AG04449 (cell line): ENCODE results near the gene CACNB2.

Experiments used
- CTCF ChIA-PET: fragments of 350-600 bp; formaldehyde crosslinking; extraction: SDS; loops from one replicate; lab custom pipeline; 2021; ENCODE audit warnings: antibody characterized with exemption; lab: Yijun Ruan, JAX
- POLR2A ChIA-PET: fragments of 400-600, 350-600 bp; formaldehyde crosslinking; extraction: SDS; loops from one replicate; lab custom pipeline; 2020; ENCODE audit warnings: antibody characterized with exemption, inconsistent platforms; lab: Yijun Ruan, JAX
- DNase-seq: peaks from one replicate; pipeline ENCODE4 v3.0.0-alpha.2; 2010; ENCODE audit warnings: low read depth, low spot score
- H3K4me3 ChIP-seq: 2 replicates; pipeline ENCODE4 v1.5.1; 2011; ENCODE audit warnings: low read depth, mild to moderate bottlenecking, control low read depth, low read length
- TF ChIP-seq, protein P1 (sequence below): IDR thresholded peaks from one replicate; pipeline ENCODE4 v1.5.1; 2011; ENCODE audit warnings: mild to moderate bottlenecking, moderate library complexity, low read length, control low read depth, inconsistent platforms; ENCODE audit not compliant: insufficient read depth; ENCODE audit errors: missing control alignments

CACNB2 gene

DNA sequence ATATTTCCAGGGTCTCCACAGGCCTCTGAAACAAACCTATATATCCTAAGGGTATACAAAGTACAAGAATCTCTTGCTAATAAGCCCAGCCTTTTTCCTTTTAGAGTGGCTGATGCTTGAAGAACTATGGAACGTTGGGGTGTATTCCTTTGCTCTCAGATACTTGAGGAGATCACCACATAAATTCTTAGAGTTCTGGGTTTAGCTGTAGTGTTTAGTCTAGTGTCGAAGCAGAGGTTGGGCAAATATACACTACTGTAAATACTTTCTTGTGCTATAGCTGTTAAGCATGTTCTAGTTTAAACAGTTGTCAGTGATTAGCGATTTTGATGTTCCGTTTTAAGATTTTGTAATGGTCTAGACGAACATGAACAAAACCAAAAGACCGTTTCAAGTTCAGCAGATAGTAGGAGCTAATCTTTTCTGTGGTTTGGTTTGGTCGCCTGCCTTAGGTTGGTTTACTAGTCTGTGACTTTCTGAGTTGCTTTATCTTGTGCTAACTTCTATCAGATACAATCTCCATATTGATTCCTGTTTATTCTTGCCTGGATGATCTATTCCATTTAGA lies 281.6 kb downstream of the CACNB2 start:
- ChIA-PET POLR2A (no interaction called here), CTCF (no interaction called here)
- TF ChIP-seq, protein P1, sequence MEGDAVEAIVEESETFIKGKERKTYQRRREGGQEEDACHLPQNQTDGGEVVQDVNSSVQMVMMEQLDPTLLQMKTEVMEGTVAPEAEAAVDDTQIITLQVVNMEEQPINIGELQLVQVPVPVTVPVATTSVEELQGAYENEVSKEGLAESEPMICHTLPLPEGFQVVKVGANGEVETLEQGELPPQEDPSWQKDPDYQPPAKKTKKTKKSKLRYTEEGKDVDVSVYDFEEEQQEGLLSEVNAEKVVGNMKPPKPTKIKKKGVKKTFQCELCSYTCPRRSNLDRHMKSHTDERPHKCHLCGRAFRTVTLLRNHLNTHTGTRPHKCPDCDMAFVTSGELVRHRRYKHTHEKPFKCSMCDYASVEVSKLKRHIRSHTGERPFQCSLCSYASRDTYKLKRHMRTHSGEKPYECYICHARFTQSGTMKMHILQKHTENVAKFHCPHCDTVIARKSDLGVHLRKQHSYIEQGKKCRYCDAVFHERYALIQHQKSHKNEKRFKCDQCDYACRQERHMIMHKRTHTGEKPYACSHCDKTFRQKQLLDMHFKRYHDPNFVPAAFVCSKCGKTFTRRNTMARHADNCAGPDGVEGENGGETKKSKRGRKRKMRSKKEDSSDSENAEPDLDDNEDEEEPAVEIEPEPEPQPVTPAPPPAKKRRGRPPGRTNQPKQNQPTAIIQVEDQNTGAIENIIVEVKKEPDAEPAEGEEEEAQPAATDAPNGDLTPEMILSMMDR = no peak
- no peak overlapping the region for H3K4me3 ChIP-seq
- DNase-seq = no peak

DNA sequence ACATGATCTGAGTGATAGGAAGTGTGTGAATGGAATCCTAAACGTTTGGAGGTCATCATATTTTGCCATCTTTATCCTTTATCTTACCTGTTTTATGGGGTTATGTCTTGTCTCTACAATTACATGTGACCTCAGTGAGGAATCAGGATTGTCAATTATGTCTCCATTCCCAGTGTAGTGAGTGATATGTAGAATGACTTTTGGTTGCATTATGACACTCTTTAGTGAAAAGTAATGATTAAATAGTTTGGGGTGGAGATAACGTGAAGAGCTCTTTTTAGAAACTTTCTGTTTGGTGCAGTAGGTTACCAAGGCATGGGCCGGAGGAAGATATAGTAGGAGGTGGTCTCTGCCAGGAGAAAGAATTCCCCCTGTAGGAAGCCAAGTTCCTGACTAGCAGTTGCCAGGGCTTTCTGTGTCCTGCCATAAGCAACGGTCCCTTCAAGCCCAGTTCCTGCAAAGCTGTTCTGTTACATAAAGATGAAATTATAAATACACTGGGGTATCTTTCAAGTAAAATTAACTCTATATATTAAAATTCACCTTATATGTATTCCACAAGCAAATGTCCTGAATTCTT lies 282.9 kb downstream of the CACNB2 start:
- ChIA-PET CTCF (no interaction called here), POLR2A (no interaction called here)
- no peak for DNase-seq
- H3K4me3 ChIP-seq = no peak overlapping the region
- TF ChIP-seq, protein P1 = no peak

DNA sequence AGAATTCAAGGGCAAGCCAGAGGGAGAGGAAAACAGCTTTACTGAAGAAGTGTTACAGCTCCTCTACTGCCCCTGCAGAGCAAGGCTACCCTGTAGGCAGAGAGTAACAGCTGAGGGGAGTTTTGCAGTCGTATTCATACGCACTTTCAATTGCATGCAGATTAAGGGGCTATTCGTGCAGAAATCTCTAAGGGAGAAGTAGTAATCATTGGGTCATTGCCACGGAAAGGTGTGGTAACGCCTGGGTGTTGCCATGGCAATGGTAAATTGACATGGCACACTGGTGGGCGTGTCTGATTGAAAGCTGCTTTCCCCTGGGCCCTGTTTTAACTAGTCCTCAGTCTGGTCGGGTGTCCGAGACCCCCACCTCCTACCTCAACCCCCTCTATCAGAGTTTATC lies 284.0 kb downstream of the CACNB2 start:
- H3K4me3 ChIP-seq = no peak overlapping the region
- POLR2A ChIA-PET = no interaction called here
- CTCF ChIA-PET = no interaction called here
- DNase-seq = no peak
- TF ChIP-seq, protein P1 = no peak

DNA sequence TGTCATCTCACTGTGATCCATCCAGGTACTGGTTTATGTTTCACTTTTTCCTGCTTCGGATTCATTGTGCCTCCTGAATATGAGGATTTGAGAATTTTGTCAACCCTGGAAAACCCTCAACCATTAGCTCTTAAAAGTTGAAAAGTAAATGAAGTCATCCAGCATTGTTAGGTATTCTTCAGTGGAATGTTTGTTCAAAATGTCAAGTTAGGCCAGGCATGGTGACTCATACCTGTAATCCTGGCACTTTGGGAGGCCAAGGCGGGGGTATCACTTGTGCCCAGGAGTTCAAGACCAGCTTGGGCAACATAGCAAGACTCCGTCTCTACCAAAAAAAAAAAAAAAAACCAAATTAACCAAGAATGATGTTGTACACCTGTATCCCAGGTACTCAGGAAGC lies 289.1 kb downstream of the CACNB2 start:
- H3K4me3 ChIP-seq = no peak overlapping the region
- TF ChIP-seq, protein P1 = no peak
- POLR2A ChIA-PET = no interaction called here
- no peak for DNase-seq
- CTCF ChIA-PET = no interaction called here

DNA sequence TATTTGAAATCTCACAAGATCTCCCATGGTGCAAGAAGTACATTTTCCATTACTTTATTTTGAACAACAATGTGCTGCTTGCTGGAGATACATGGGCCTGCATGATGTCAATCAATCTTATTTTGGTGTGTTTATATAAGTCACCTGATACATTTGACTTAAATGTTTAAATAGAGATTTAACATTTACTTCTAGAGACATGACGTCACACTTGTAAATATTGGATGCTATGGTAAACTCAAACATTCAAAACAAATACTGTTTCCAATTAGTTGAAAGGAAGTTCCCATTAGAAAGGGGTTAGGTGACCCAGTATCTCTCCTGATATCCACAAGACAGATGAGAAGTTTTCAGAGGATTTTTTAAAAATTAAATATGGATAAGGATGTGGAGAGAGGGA lies 296.7 kb downstream of the CACNB2 start:
- TF ChIP-seq, protein P1 = no peak
- CTCF ChIA-PET = no interaction called here
- H3K4me3 ChIP-seq = no peak overlapping the region
- no peak for DNase-seq
- POLR2A ChIA-PET = no interaction called here

DNA sequence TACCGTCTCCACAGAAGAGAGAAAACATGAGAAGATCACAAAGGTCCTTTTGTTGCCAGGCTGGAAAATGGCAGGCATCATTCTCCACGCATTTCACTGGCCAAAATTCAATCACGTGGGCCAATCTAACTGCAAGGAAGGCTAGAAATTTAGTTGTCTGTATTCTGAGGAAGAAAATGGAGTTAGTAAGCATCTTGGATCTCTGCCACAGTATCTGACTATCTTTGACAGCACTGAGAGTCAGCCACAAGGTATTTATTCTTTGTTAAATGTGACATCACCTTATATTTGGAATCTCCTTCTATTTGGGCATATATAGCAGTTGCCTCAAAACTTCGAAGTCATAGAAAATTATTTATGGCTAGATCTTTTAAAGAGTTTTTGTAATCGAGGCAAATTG lies 297.3 kb downstream of the CACNB2 start:
- POLR2A ChIA-PET = no interaction called here
- TF ChIP-seq, protein P1 = no peak
- CTCF ChIA-PET = no interaction called here
- DNase-seq = no peak
- no peak overlapping the region for H3K4me3 ChIP-seq
